DND-41 (cell line): ENCODE measurements around the gene SLC9B1.
"Not testable (repeated sequence)": the region's sequence is repeated elsewhere in the genome, so short reads cannot be mapped to it uniquely, and the experiment has no call there.

ENCODE experiments used
- ATAC-seq: fragments of 200-7000 bp; cut with Tn5 transposase; 3 replicates; pipeline ENCODE4 v1.9.1; 2021; ENCODE audit warnings: low read depth; ENCODE audit not compliant: insufficient read depth
- DNase-seq: peaks from one replicate; pipeline ENCODE4 v3.0.0-alpha.2; 2020
- H2AFZ ChIP-seq: 2 replicates; pipeline ENCODE4 v1.6.0; 2012; ENCODE audit warnings: low read depth, low read length
- H3K27ac ChIP-seq: 2 replicates; pipeline ENCODE4 v1.5.1; 2012; ENCODE audit warnings: low read length, inconsistent platforms
- H3K27me3 ChIP-seq: fragments of 200-600 bp; sonication (generic); 2 replicates; pipeline ENCODE4 v1.6.0; 2012; ENCODE audit warnings: low read length, mild to moderate bottlenecking, inconsistent platforms; ENCODE audit not compliant: insufficient read depth, poor library complexity
- H3K36me3 ChIP-seq: 2 replicates; pipeline ENCODE4 v1.5.1; 2012; ENCODE audit warnings: low read length, inconsistent platforms; ENCODE audit not compliant: insufficient read depth
- H3K4me1 ChIP-seq: 2 replicates; pipeline ENCODE4 v1.5.1; 2012; ENCODE audit warnings: mild to moderate bottlenecking, low read length; ENCODE audit not compliant: insufficient read depth
- H3K4me2 ChIP-seq: 2 replicates; pipeline ENCODE4 v1.6.0; 2012; ENCODE audit warnings: mild to moderate bottlenecking, moderate library complexity, low read length, inconsistent platforms; ENCODE audit not compliant: insufficient read depth
- H3K4me3 ChIP-seq, 2 experiments: fragments of 200-600 bp in 1 of 2; shearing (Covaris generic) in 1 of 2; 2 replicates each; pipeline ENCODE4 v1.5.1; 2012 to 2016; ENCODE audit warnings: inconsistent platforms in 2 of 2, low read length in 2 of 2, mild to moderate bottlenecking in 2 of 2, low read depth in 1 of 2, moderate library complexity in 1 of 2
- H3K79me2 ChIP-seq: 2 replicates; pipeline ENCODE4 v1.6.0; 2012; ENCODE audit warnings: low read length, inconsistent platforms; ENCODE audit not compliant: insufficient read depth
- H3K9ac ChIP-seq: 2 replicates; pipeline ENCODE4 v1.6.0; 2012; ENCODE audit warnings: low read depth, mild to moderate bottlenecking, inconsistent platforms, low read length, moderate library complexity
- H3K9me3 ChIP-seq: 2 replicates; pipeline ENCODE4 v1.5.1; 2012; ENCODE audit warnings: low read length, moderate library complexity, mild to moderate bottlenecking, inconsistent platforms; ENCODE audit not compliant: insufficient read depth, severe bottlenecking
- H4K20me1 ChIP-seq: 2 replicates; pipeline ENCODE4 v1.6.0; 2012; ENCODE audit warnings: low read length; ENCODE audit not compliant: insufficient read depth
- EZH2 ChIP-seq: IDR thresholded peaks from 3 replicates; pipeline ENCODE4 v1.6.1; 2012; ENCODE audit warnings: borderline replicate concordance, low read depth, mild to moderate bottlenecking, moderate library complexity, low read length, inconsistent platforms; ENCODE audit not compliant: severe bottlenecking
- TF ChIP-seq, protein P1 (sequence below): IDR thresholded peaks from 2 replicates; pipeline ENCODE4 v1.5.1; 2012; ENCODE audit warnings: borderline replicate concordance, low read length, moderate library complexity, mild to moderate bottlenecking; ENCODE audit not compliant: poor library complexity, severe bottlenecking; ENCODE audit errors: extremely low read depth

Gene SLC9B1

DNA sequence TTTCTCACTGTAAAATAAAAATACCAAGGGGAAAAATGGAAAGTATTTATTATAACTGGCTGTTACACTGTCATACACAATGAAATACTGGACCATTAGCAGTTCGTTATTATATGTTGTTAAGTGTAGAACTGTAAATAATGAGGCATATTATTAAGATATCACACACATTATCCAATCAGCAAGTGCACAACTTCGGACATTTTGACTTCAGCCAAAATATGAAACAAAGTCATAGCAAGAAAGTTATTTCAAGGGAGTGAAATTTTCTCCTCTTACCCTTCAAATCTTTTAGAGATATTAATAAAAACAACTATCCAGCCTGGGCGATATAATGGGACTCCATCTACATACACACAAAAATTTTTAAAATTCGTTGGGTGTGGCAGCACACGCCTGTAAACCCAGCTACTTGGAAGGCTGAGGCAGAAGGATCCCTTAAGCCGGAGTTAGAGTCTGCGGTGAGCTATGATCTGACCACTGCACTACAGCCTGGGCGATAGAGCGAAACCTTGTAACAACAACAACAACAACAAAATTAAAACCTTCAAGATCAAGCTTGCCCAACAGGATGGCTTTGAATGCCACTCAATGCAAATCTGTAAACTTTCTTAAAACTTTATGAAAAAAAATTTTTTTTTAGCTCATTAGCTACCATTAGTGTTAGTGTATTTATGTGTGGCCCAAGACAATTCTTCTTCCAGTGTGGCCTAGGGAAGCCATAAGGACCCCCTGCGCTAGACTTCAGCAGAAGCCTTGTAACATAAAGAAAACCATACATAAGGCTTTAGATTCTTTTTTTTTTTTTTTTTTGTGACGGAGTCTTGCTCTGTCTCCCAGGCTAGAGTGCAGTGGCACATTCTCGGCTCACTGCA is 152.0 kb downstream of the SLC9B1 start:
- Histone ChIP-seq H3K79me2 (peaks cover 94% of the 10 kb centered on the region), H3K4me1 (peaks cover 59% of the 10 kb centered on the region), H3K27me3 (no peaks in the 10 kb centered on the region), H3K9ac (peak overlapping the region; percentile 71), H3K4me3 (peak overlapping the region; percentile 63 to 85), H3K36me3 (peaks cover 17% of the 10 kb centered on the region; the same call in 1 of the 2 replicates), H2AFZ (peak overlapping the region; percentile 89), H3K9me3 (no peaks in the 10 kb centered on the region), H3K27ac (peak overlapping the region; percentile 95), H3K4me2 (peak overlapping the region; percentile 97), H4K20me1 (no peaks in the 10 kb centered on the region)
- ATAC-seq (no peak), DNase-seq (peak; percentile 14)
- TF ChIP-seq, protein P1, sequence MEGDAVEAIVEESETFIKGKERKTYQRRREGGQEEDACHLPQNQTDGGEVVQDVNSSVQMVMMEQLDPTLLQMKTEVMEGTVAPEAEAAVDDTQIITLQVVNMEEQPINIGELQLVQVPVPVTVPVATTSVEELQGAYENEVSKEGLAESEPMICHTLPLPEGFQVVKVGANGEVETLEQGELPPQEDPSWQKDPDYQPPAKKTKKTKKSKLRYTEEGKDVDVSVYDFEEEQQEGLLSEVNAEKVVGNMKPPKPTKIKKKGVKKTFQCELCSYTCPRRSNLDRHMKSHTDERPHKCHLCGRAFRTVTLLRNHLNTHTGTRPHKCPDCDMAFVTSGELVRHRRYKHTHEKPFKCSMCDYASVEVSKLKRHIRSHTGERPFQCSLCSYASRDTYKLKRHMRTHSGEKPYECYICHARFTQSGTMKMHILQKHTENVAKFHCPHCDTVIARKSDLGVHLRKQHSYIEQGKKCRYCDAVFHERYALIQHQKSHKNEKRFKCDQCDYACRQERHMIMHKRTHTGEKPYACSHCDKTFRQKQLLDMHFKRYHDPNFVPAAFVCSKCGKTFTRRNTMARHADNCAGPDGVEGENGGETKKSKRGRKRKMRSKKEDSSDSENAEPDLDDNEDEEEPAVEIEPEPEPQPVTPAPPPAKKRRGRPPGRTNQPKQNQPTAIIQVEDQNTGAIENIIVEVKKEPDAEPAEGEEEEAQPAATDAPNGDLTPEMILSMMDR: no peak
- TF ChIP-seq EZH2: no peak

DNA sequence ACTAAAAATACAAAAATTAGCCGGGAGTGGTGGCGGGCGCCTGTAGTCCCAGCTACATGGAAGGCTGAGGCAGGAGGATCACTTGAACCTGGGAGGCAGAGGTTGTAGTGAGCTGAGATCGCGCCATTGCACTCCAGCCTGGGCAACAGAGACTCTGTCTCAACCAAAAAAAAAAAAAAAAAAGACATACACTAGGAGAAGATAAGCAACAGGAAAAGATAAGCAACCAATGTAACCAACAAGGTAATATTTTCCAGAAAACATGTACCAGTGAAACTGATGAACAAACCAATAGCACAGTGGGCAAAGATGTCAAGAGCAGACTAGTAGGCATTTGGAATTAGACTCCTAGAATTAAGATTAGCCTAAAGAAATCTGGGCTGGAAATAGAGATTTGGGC is 154.2 kb downstream of the SLC9B1 start:
- H3K9ac ChIP-seq, H3K9me3 ChIP-seq, ATAC-seq, DNase-seq, H2AFZ ChIP-seq, H3K27ac ChIP-seq, H3K4me3 ChIP-seq, H4K20me1 ChIP-seq, H3K27me3 ChIP-seq: not testable (repeated sequence)
- Histone ChIP-seq H3K36me3 (peaks cover 33% of the 10 kb centered on the region), H3K4me2 (peak overlapping the region; percentile 97; the same call in 1 of the 2 replicates), H3K4me1 (peaks cover 40% of the 10 kb centered on the region), H3K79me2 (peaks cover 94% of the 10 kb centered on the region)

GRCh38 chr4:102862747-102863146 is 156.8 kb downstream of the SLC9B1 start:
- ATAC-seq: no peak
- Histone ChIP-seq H3K9ac (no peak overlapping the region), H2AFZ (no peak overlapping the region), H3K4me1 (peaks cover 33% of the 10 kb centered on the region), H3K79me2 (peaks cover 93% of the 10 kb centered on the region), H3K9me3 (peaks cover 6% of the 10 kb centered on the region), H4K20me1 (no peaks in the 10 kb centered on the region), H3K36me3 (peaks cover 34% of the 10 kb centered on the region), H3K27ac (no peak overlapping the region), H3K4me2 (no peak overlapping the region), H3K4me3 (no peak overlapping the region), H3K27me3 (no peaks in the 10 kb centered on the region)
- no peak for TF ChIP-seq EZH2
- TF ChIP-seq, protein P1: no peak
- no peak for DNase-seq

- no peak overlapping the region for H3K4me3 ChIP-seq
- no peaks in the 10 kb centered on the region for H3K27me3 ChIP-seq
- peaks cover 91% of the 10 kb centered on the region for H3K79me2 ChIP-seq
- DNase-seq: no peak
- H4K20me1 ChIP-seq: no peaks in the 10 kb centered on the region
- peaks cover 6% of the 10 kb centered on the region for H3K9me3 ChIP-seq
- H3K4me1 ChIP-seq: peaks cover 26% of the 10 kb centered on the region
- TF ChIP-seq EZH2: no peak
- TF ChIP-seq, protein P1: no peak
- no peak for ATAC-seq
- no peak overlapping the region for H3K9ac ChIP-seq
- no peak overlapping the region for H2AFZ ChIP-seq
- H3K27ac ChIP-seq: no peak overlapping the region
- H3K4me2 ChIP-seq: no peak overlapping the region
- peaks cover 34% of the 10 kb centered on the region for H3K36me3 ChIP-seq
Observed at GRCh38 chr4:102862016-102862415, 157.5 kb downstream of the SLC9B1 start.
